GM18909 (cell line): ENCODE data around the gene WNT7A.

ENCODE experiments used
- ATAC-seq: cut with Tn5 transposase; IDR thresholded peaks from one replicate; pipeline ENCODE4 v1.9.1; 2021; ENCODE audit warnings: mild to moderate bottlenecking; ENCODE audit not compliant: unreplicated experiment, poor library complexity

WNT7A gene

GRCh38 chr3:13886593-13887129, 6.8 kb upstream of the WNT7A start:
- no peak for ATAC-seq

- no peak for ATAC-seq
Observed at GRCh38 chr3:13885704-13886010, 5.8 kb upstream of the WNT7A start.

GRCh38 chr3:13884851-13885703, 5.2 kb upstream of the WNT7A start:
- ATAC-seq: no peak

- ATAC-seq: no peak
Observed at GRCh38 chr3:13883681-13884080, 3.8 kb upstream of the WNT7A start.

GRCh38 chr3:13882876-13883275, 3.0 kb upstream of the WNT7A start:
- no peak for ATAC-seq

GRCh38 chr3:13881536-13882410, 1.9 kb upstream of the WNT7A start:
- no peak for ATAC-seq

GRCh38 chr3:13880811-13881156, 913 bp upstream of the WNT7A start:
- ATAC-seq: no peak

- ATAC-seq: no peak
Observed at GRCh38 chr3:13879102-13879945, 547 bp downstream of the WNT7A start.

- ATAC-seq: no peak
Observed at GRCh38 chr3:13878281-13879101, 1.4 kb downstream of the WNT7A start.

- no peak for ATAC-seq
Observed at GRCh38 chr3:13877911-13878280, 2.0 kb downstream of the WNT7A start.

GRCh38 chr3:13876451-13877100, 3.3 kb downstream of the WNT7A start:
- ATAC-seq: no peak

- ATAC-seq: no peak
Observed at GRCh38 chr3:13874891-13875290, 5.0 kb downstream of the WNT7A start.

GRCh38 chr3:13873818-13874217, 6.1 kb downstream of the WNT7A start:
- ATAC-seq: no peak

GRCh38 chr3:13872451-13872850, 7.4 kb downstream of the WNT7A start:
- no peak for ATAC-seq

- no peak for ATAC-seq
Observed at GRCh38 chr3:13871791-13872190, 8.1 kb downstream of the WNT7A start.

- no peak for ATAC-seq
Observed at GRCh38 chr3:13870902-13871301, 9.0 kb downstream of the WNT7A start.

GRCh38 chr3:13869761-13870343, 10.0 kb downstream of the WNT7A start:
- ATAC-seq: no peak

- ATAC-seq: no peak
Observed at GRCh38 chr3:13868844-13869724, 10.8 kb downstream of the WNT7A start.
